ENCODE results near the gene FNTB.

GRCh38 chr14:65011538-65011937 lies 24.8 kb downstream of the FNTB start:
- TF ChIP-seq POLR2AphosphoS5 (IDR thresholded peaks at IDR 0.05; ENCODE audit: insufficient read depth, low read depth, low read length) = no peak
- TF ChIP-seq CTCF (IDR thresholded peaks at IDR 0.05; ENCODE audit: extremely low read depth in 1 of 2, insufficient read depth in 1 of 2, low read depth in 1 of 2, low read length in 2 of 2) = no peak
- TF ChIP-seq FOS (IDR thresholded peaks at IDR 0.05; ENCODE audit: borderline replicate concordance, insufficient read depth, low read length) = no peak
- TF ChIP-seq MYC (IDR thresholded peaks at IDR 0.05; ENCODE audit: low read depth, low read length) = no peak
- no peak for TF ChIP-seq EZH2 (IDR thresholded peaks at IDR 0.05; ENCODE audit: borderline replicate concordance, low read depth, low read length, severe bottlenecking)
- TF ChIP-seq GATA2 (IDR thresholded peaks at IDR 0.05; ENCODE audit: insufficient read depth, insufficient read length, low read depth, low read length) = no peak

Data from endothelial cell of umbilical vein (primary cell).